Islet of Langerhans (tissue), 1 donor: ENCODE measurements around the gene MYPN.
"Not testable (repeated sequence)": the region's sequence is repeated elsewhere in the genome, so short reads cannot be mapped to it uniquely, and the experiment has no call there.

Source experiments
- FAIRE-seq: peaks from one replicate; lab custom pipeline; 2011; peaks lifted over from hg19 to GRCh38; lab: Jason Lieb, UNC

The MYPN gene

DNA sequence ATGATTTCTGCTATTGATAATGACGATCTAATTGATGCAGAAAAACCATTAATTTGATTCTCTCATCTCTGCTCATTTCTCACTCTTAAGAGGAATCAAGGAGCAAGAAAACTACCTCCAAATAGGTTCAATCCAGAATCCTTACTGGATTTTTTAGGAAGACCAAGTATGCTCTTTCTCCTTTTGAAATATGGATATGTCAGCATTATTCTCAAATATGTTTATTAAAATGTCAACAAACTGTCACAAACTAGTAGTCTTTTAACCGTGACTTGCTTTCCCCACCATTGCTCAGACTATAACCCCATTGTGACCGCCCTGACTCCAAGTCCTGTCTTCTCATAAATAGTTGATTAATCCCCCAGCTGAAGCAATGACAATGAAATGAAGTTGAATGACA, 123.8 kb downstream of the MYPN start:
- FAIRE-seq, result no peak

- FAIRE-seq, result no peak
These were observed 125.8 kb downstream of the MYPN start for GRCh38 chr10:68235111-68235510.

DNA sequence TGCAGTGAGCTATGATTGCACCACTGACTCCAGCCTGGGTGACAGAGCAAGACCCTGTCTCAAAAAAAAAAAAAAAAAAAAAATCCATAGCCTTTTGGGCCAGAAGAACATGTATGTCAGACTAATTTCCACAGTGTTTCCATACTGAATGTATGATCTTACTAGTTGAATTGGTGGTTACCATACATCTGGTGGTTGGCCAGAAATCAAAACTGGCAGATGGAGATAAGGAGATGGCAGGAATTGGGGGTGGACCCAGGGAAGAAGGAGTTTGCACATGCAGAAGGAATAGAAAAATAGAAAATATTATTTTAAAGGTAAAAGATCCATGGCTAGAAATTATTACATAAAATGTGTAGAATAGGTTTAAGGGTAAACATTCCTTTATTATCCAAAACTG, 126.3 kb downstream of the MYPN start:
- no peak for FAIRE-seq

GRCh38 chr10:68237173-68237572, 127.9 kb downstream of the MYPN start:
- FAIRE-seq, result no peak

- no peak for FAIRE-seq
These were observed 129.1 kb downstream of the MYPN start for GRCh38 chr10:68238371-68238770.

DNA sequence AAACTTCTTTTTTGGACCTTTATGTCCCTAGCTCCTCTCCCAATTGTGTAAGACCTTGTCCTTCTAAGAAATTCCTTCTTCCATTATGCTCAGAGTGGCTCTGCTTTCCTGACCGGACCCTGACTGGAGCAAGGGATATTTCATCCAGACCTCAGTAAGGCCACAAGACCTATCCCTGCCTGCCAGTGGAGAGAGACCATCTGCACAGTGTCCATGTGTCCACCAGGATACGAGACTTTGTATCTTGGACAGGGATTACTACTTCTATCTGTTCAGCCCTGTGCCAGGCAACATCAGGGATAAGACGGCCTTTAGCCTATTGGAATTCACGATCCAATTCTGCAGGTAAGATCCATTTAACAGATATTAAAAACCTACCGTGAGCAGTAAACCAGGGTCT, 129.8 kb downstream of the MYPN start:
- FAIRE-seq, result no peak

DNA sequence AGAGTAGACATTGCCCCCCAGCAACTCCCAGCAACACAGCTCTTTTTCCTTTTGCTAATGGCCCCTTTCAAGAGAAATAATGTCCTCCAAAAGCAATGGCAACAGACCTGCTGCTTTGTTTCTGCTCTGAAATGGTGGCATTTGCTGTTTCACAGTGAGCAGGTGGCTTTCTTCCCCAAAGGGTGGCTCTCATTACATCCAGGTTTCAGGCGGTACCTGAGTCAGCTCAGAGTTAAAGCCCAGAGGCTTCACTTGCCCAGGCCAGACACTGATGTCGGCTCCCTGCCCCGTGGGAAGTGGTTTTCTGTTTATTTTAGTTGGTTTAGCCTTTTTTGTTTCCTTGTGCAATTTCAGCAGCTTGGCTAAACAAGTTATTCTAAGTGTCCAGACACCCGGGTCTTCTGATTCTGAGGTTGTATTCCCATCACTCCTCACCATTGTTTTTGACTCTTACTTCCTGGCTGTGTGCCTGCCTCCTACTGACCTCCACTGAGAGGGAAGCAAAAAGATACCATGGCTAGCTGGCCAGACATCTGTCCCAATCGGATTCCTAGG, 130.4 kb downstream of the MYPN start:
- FAIRE-seq, result no peak

DNA sequence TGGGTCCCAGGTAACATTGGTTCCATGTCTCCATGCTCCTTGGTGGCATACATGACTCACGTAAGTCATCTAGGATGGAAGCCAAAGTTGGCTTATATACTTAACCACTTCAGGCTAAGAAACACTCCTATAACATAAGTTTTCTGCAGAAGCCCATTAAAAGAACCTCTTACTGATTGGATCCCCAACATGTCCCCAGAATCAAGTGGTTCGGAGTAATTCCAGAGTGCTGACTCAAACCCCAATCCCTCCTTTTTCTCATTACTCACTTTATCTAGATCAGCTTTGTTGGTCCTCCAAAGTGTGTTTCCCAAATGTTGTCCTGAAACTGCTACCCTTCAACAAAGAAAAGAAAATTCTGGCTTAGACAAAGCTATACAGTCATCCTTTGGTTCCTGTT, 132.8 kb downstream of the MYPN start:
- FAIRE-seq, result no peak

DNA sequence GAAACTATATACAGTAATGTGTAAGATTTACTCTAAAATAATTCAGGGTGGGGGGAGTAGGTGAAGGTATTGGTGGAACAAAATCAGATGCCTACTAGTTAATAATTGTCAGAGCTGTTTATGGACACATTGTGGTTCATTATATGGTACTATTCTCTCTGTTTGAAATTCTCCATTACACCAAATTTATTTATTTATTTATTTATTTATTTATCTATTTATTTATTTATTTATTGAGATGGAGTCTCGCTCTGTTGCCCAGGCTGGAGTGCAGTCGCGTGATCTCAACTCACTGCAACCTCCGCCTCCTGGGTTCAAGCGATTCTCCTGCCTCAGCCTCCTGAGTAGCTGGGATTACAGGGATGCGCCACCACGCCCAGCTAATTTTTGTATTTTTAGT, 137.1 kb downstream of the MYPN start:
- FAIRE-seq, result not testable (repeated sequence)

- FAIRE-seq, result no peak
These were observed 138.6 kb downstream of the MYPN start for GRCh38 chr10:68247931-68248330.

DNA sequence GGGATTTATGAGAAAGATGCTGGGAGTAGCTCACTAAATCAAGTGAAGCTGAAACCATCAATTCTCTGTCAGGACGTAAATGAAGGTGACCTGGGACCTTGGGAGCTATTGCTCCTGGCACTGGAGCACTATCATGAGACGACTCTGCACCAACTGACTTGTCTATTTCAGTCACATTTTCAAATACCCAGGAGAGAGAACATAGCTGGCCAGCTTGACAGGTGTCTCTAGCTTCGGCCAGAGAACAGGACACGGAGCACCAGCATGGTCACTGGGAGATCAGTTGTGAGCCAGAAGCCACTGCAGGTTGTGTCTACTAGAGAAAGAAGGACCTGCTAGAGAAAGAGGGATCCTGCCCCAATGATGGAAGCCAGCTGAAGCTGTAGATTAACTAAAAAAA, 140.0 kb downstream of the MYPN start:
- no peak for FAIRE-seq

DNA sequence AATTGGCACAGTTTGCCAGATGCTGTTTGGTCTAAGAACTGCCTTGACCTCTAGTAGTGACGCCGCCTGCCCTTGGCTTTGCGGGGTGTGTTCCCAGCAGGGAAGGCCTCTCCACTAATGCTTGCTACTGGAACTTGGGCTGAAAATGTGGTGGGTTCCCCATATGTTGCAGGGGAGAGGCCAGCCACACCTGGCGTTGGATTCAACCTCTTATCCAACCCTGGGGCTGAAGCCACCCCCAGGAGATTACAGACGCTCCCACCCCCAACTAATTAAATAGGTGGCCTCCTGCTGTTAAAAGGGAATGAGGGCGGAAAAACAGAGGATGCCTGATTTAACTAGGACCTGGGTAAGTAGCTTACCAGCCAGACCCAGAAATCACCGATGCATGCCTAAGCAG, 141.9 kb downstream of the MYPN start:
- no peak for FAIRE-seq

- peak; percentile 36 for FAIRE-seq
These were observed 142.6 kb downstream of the MYPN start for GRCh38 chr10:68251625-68252495.

- no peak for FAIRE-seq
These were observed 144.1 kb downstream of the MYPN start for GRCh38 chr10:68253346-68253745.

DNA sequence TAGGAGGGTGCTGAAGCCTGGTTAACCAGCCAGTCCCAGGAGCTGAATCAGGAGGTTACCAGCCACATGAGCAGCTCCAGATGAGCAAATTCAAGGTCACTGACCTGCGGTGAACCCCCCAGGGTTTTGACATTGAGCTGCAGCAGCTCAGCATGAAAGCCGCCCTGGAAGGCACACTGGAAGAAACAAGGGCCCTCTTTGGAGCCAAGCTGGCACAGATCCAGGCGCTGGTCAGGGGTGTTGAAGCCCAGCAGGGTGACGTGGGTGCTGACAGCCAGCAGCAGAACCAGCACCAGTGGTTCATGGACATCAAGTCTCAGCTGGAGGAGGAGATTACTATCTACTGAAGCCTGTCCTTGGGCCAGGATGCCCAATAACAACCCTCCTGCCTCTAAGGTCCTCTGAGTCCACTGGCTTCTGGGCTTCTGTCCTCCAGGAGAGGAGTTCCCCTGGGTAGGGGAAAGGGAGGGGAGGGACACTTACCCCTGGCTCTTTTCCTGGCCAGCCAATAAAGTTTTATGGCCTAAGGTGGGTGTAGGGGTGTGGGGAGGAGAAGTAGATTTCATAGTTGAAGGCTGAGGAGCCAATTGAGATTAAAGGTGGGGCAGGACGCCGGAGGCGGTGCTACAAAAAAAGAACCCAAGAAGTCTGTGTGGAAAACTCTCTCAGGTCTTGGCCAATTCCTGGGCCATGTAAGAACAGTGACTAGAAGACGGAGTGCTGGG, 152.0 kb downstream of the MYPN start:
- no peak for FAIRE-seq
